Lung (tissue), 12 donors: Measurements from ENCODE around the gene KRT17. TPM values are rescaled to one million over a fixed set of nuclear protein-coding genes. Genes with fewer than 3 reads are reported as not detected.

Source experiments
- ATAC-seq: fragments of 200-7000 bp; cut with Tn5 transposase; one replicate; pipeline ENCODE4 v1.9.1; 2020; ENCODE audit warnings: moderate number of reproducible peaks; ENCODE audit not compliant: insufficient read depth, low FRiP score
- DNase-seq, 3 donors: peaks; one replicate each; pipeline ENCODE4 v3.0.0-alpha.2; 2013 to 2017
- H3K27ac ChIP-seq, 2 donors: one replicate each; pipeline ENCODE4 v1.5.1; 2013; ENCODE audit warnings: mild to moderate bottlenecking in 2 of 2, moderate library complexity in 2 of 2, control low read depth in 1 of 2, inconsistent platforms in 1 of 2, low read depth in 1 of 2, low read length in 1 of 2
- H3K27me3 ChIP-seq, 3 donors: one replicate each; pipeline ENCODE4 v1.5.1; 2013; ENCODE audit warnings: low read length in 2 of 3; ENCODE audit not compliant: control insufficient read depth in 3 of 3, insufficient read depth in 3 of 3
- H3K36me3 ChIP-seq, 4 donors: one replicate each; pipeline ENCODE4 v1.5.1; 2013; ENCODE audit warnings: low read length in 4 of 4, mild to moderate bottlenecking in 1 of 4, moderate library complexity in 1 of 4; ENCODE audit not compliant: control insufficient read depth in 4 of 4, insufficient read depth in 4 of 4
- H3K4me1 ChIP-seq, 5 donors: one replicate each; pipeline ENCODE4 v1.5.1; 2013; ENCODE audit warnings: low read length in 5 of 5, mild to moderate bottlenecking in 2 of 5, moderate library complexity in 1 of 5; ENCODE audit not compliant: control insufficient read depth in 5 of 5, insufficient read depth in 5 of 5
- H3K4me3 ChIP-seq: one replicate; pipeline ENCODE4 v1.5.1; 2013; ENCODE audit warnings: mild to moderate bottlenecking, control low read depth, moderate library complexity
- H3K9ac ChIP-seq, 2 donors: one replicate each; pipeline ENCODE4 v1.5.1; 2013; ENCODE audit warnings: low read length in 2 of 2, control low read depth in 1 of 2; ENCODE audit not compliant: insufficient read depth in 1 of 2
- H3K9me3 ChIP-seq, 4 donors: one replicate each; pipeline ENCODE4 v1.5.1; 2013; ENCODE audit warnings: low read length in 3 of 4, mild to moderate bottlenecking in 1 of 4, moderate library complexity in 1 of 4; ENCODE audit not compliant: control insufficient read depth in 4 of 4, insufficient read depth in 3 of 4
- CTCF ChIP-seq: IDR thresholded peaks from 2 replicates; pipeline ENCODE4 v1.5.1; 2012; ENCODE audit warnings: mild to moderate bottlenecking; ENCODE audit errors: control extremely low read depth, extremely low read depth
- WGBS, 2 donors: extraction: QIAGEN DNeasy Blood & Tissue Kit; methylation state at CpG; one replicate each; pipeline ENCODE4 v1.1.7; 2013; 5-methylcytosine and 5-hydroxymethylcytosine counted together
- polyA plus RNA-seq, 2 donors: library from polyadenylated mRNA; stranded (reverse); fragments of 200-250 nt; gene quantifications; one replicate each; pipeline ENCODE4 v1.2.1, GENCODE V29; 2013
- total RNA-seq, 2 donors: library from RNA; depleted of rRNA in 1 of 2; stranded (reverse); fragments of >200 nt in 1 of 2; gene quantifications; one replicate each; pipeline ENCODE4 v1.2.1, GENCODE V29; 2014 to 2021
- donor health status: control.
- donor health status: control.
- donor health status: Bipolar disorder and iron deficiency.
- donor health status: healthy.
- donor health status: DM: yes; HTN: yes; CAD: no.

KRT17 gene
- total and polyA plus RNA-seq, 4 donors = 27.3 to 47.2 (median 42.6) TPM

DNA sequence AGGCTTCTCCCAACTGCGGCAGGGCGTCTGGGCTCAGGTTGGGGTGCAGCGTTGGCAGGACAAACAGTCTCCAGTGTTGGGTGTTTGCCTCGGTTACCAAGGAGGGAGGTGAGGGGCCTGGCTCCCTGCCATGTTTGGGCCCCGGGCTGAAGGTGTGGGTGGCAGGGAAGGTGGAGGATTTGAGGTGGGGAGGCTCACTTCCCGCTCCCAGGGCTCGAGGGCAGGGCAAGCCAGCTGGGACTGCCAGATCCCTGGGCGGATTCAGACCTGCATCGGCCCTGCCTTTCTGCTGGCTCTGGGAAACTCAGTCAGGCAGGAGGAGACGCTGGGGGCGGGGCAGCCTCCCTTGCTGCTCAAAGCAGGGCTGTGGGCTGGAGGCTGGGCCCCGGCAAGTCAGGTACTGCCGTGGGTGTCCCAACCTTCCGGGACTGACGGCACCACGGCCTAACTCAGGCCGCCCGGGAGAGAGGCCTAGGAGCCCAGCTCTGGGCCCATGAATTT, 31.3 kb upstream of the KRT17 start:
- Histone ChIP-seq H3K9ac (peak overlapping the region in 1 of 2 donors; percentile 55), H3K36me3 (no peaks in the 10 kb centered on the region), H3K27me3 (no peaks in the 10 kb centered on the region), H3K4me3 (no peak overlapping the region), H3K27ac (peak overlapping the region in 1 of 2 donors; percentile 92), H3K4me1 (peaks cover 0 to 30% (median 15%) of the 10 kb centered on the region in 5 donors), H3K9me3 (peaks cover 0 to 4% (median 0%) of the 10 kb centered on the region in 4 donors)
- 62 to 80% methylated on average over 18 of the region's 18 CpGs for whole genome bisulfite sequencing, 2 donors
- peak; percentile 48 for ATAC-seq
- no peak for TF ChIP-seq CTCF
- peak; percentile 60 to 78 (median 76) for DNase-seq

GRCh38 chr17:41654678-41655607, 30.6 kb upstream of the KRT17 start:
- Histone ChIP-seq H3K27me3 (no peaks in the 10 kb centered on the region), H3K4me3 (no peak overlapping the region), H3K9me3 (peaks cover 0 to 4% (median 0%) of the 10 kb centered on the region in 4 donors), H3K36me3 (no peaks in the 10 kb centered on the region), H3K9ac (peak overlapping the region; percentile 23 to 55), H3K4me1 (peaks cover 0 to 30% (median 18%) of the 10 kb centered on the region in 5 donors), H3K27ac (peak overlapping the region in 1 of 2 donors; percentile 92)
- ATAC-seq (no peak), DNase-seq (no peak)
- WGBS, 2 donors = 76 to 88% methylated on average over 24 of the region's 24 CpGs
- TF ChIP-seq CTCF = no peak

DNA sequence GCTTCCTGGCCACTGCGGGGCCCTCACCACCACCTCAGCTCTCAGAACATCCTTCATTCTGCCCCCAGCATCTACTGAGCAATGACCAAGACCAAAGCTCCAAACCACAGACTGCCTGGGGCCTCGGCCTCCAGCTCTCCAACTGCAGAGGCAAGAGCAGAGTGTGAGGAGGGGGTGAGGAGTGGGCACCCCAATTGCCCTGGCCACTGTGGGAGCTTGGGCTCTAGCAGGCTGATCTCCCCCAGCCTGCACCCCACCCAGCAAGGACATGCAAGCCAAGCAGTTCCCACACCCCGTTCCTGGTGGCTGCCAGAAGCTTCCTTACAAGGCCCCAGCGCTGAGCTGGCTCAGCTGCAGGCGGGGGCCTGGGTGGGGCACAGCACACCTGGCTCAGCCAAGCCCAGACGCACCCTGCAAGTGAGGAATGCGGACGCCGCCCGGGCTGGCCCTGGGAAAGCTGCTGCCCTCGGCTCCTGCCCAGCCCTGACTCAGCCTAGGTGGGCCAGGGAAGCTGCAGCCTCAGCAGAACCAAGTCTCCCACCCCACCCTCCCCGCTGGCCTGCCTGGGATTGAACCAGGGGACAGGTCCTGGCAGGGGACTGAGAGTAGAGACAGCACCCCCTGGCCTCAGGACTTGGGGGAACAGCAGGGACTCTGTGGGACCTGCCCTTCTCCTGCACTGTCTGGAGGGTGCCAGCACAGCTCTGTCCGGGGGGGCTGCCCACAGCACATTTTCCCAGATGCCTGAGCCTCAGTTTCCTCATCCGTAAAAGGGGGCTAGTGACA, 29.7 kb upstream of the KRT17 start:
- no peak for TF ChIP-seq CTCF
- Histone ChIP-seq H3K9me3 (peaks cover 0 to 4% (median 0%) of the 10 kb centered on the region in 4 donors), H3K4me3 (no peak overlapping the region), H3K27me3 (no peaks in the 10 kb centered on the region), H3K36me3 (no peaks in the 10 kb centered on the region), H3K27ac (peak overlapping the region in 1 of 2 donors; percentile 92), H3K9ac (peak overlapping the region; percentile 4 to 49), H3K4me1 (peaks cover 0 to 30% (median 18%) of the 10 kb centered on the region in 5 donors)
- WGBS, 2 donors = 62 to 76% methylated on average over 14 of the region's 14 CpGs
- ATAC-seq (peak; percentile 59), DNase-seq (peak in 2 of 3 donors; percentile 58 to 64)
